Neural cell (in vitro differentiated cells): ENCODE data around the gene STPG3. TPM values are rescaled to one million over a fixed set of nuclear protein-coding genes. Genes with fewer than 3 reads are reported as not detected.

Experiments
- H2AFZ ChIP-seq: fragments of 200-600, 300-800 bp; sonication (generic), shearing (Covaris generic); 2 replicates; pipeline ENCODE4 v1.6.0; 2014; ENCODE audit warnings: low read depth, mild to moderate bottlenecking, antibody characterized with exemption, low read length, moderate library complexity
- H3F3A ChIP-seq: fragments of 200-600 bp; shearing (Covaris generic); 2 replicates; pipeline ENCODE4 v1.6.1; 2016; ENCODE audit warnings: mild to moderate bottlenecking, moderate library complexity, mixed read lengths, antibody characterized with exemption, low read length; ENCODE audit not compliant: insufficient read depth, poor library complexity, severe bottlenecking
- H3K27ac ChIP-seq: fragments of 200-600, 300-800 bp; sonication (generic), shearing (Covaris generic); 2 replicates; pipeline ENCODE4 v1.5.1; 2014; ENCODE audit warnings: mild to moderate bottlenecking, low read length, moderate library complexity
- H3K27me3 ChIP-seq: fragments of 300-800, 200-600 bp; sonication (generic), shearing (Covaris generic); 2 replicates; pipeline ENCODE4 v1.6.0; 2014; ENCODE audit warnings: mild to moderate bottlenecking, low read depth, low read length, moderate library complexity; ENCODE audit not compliant: insufficient read depth
- H3K36me3 ChIP-seq: fragments of 300-800, 200-600 bp; sonication (generic), shearing (Covaris generic); 2 replicates; pipeline ENCODE4 v1.5.1; 2014; ENCODE audit warnings: mild to moderate bottlenecking, antibody characterized with exemption, low read length, moderate library complexity; ENCODE audit not compliant: insufficient read depth
- H3K4me2 ChIP-seq: fragments of 300-800, 200-600 bp; sonication (generic), shearing (Covaris generic); 2 replicates; pipeline ENCODE4 v1.6.0; 2014; ENCODE audit warnings: mild to moderate bottlenecking, low read length
- H3K4me3 ChIP-seq: fragments of 300-800, 200-600 bp; sonication (generic), shearing (Covaris generic); 2 replicates; pipeline ENCODE4 v1.5.1; 2014; ENCODE audit warnings: mild to moderate bottlenecking, low read length, moderate library complexity
- H3K79me2 ChIP-seq: fragments of 200-600 bp; shearing (Covaris generic); replicated peaks from 2 replicates; pipeline ENCODE4 v1.6.0; 2014; ENCODE audit warnings: mild to moderate bottlenecking, low read length, moderate library complexity; ENCODE audit not compliant: insufficient read depth
- H3K9ac ChIP-seq: fragments of 300-800, 200-600 bp; sonication (generic), shearing (Covaris generic); 2 replicates; pipeline ENCODE4 v1.6.1; 2016; ENCODE audit warnings: mild to moderate bottlenecking, low read length, mixed read lengths
- H3K9me2 ChIP-seq: fragments of 200-600 bp; shearing (Covaris generic); 2 replicates; pipeline ENCODE4 v1.6.1; 2016; ENCODE audit warnings: mild to moderate bottlenecking, low read length, mixed read lengths; ENCODE audit not compliant: insufficient read depth
- H3K9me3 ChIP-seq: fragments of 200-600, 300-800 bp; sonication (generic), shearing (Covaris generic); 2 replicates; pipeline ENCODE4 v1.6.1; 2016; ENCODE audit warnings: mild to moderate bottlenecking, mixed run types, low read length, moderate library complexity, mixed read lengths
- H4K20me1 ChIP-seq: fragments of 200-600 bp; shearing (Covaris generic); 2 replicates; pipeline ENCODE4 v1.6.1; 2016; ENCODE audit warnings: mild to moderate bottlenecking, mixed run types; ENCODE audit not compliant: insufficient read depth
- EP300 ChIP-seq: fragments of 450-650 bp; conservative IDR thresholded peaks from 2 replicates; pipeline ENCODE4 v1.6.1; 2014; ENCODE audit warnings: antibody characterized with exemption, mild to moderate bottlenecking, moderate library complexity; ENCODE audit not compliant: poor library complexity, severe bottlenecking
- EZH2 ChIP-seq: fragments of 200-600, 300-800 bp; shearing (Covaris generic), sonication (generic); IDR thresholded peaks from 2 replicates; pipeline ENCODE4 v1.6.1; 2014; ENCODE audit warnings: antibody characterized with exemption, low read length, borderline replicate concordance, mild to moderate bottlenecking; ENCODE audit not compliant: insufficient read depth, poor library complexity, severe bottlenecking
- MXI1 ChIP-seq: fragments of 450-650 bp; conservative IDR thresholded peaks from 2 replicates; pipeline ENCODE4 v1.6.1; 2014; ENCODE audit warnings: antibody characterized with exemption, mild to moderate bottlenecking; ENCODE audit not compliant: poor library complexity, severe bottlenecking
- POLR2AphosphoS5 ChIP-seq: IDR thresholded peaks from 2 replicates; pipeline ENCODE4 v1.6.1; 2012
- RAD21 ChIP-seq: fragments of 450-650 bp; conservative IDR thresholded peaks from 2 replicates; pipeline ENCODE4 v1.6.1; 2014; ENCODE audit warnings: antibody characterized with exemption, mild to moderate bottlenecking, moderate library complexity
- SMC3 ChIP-seq: fragments of 450-650 bp; conservative IDR thresholded peaks from 2 replicates; pipeline ENCODE4 v1.6.1; 2014; ENCODE audit warnings: antibody characterized with exemption, mild to moderate bottlenecking, moderate library complexity; ENCODE audit not compliant: poor library complexity
- TAF1 ChIP-seq: IDR thresholded peaks from 2 replicates; pipeline ENCODE4 v1.6.1; 2012; ENCODE audit warnings: low read depth
- polyA plus RNA-seq: library from polyadenylated mRNA; depleted of rRNA; stranded (reverse); fragments of >200 nt; gene quantifications from 2 replicates; pipeline ENCODE4 v1.2.3, GENCODE V29; 2014
- TF ChIP-seq, protein P1 (sequence below): fragments of 450-650 bp; IDR thresholded peaks from 2 replicates; pipeline ENCODE4 v1.5.1; 2014; ENCODE audit warnings: antibody characterized with exemption, mild to moderate bottlenecking, moderate library complexity; ENCODE audit not compliant: poor library complexity, severe bottlenecking
- TF ChIP-seq, protein P2 (sequence below): IDR thresholded peaks from 2 replicates; pipeline ENCODE4 v1.6.1; 2012; ENCODE audit warnings: borderline replicate concordance

STPG3 gene
- polyA plus RNA-seq, 1 donor from 2014 or later = not detected

DNA sequence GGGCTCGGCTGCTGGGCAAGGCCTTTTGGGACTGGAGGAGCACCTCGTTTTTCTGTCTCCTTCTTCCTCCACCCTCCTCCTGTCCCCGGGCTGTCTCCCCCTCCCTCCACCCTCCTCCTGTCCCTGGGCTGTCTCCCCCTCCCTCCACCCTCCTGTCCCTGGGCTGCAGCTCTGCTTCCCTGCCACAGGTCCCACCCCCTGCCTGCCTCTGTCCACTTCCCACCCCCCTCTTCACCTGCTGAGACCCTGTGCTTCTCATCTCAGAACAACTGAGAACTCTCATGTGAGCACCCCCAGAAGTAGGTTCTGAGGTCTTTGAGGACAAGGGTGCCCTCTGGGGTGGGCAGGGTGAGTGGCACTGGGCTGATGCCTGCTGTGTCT is 20.6 kb downstream of the STPG3 start:
- Histone ChIP-seq H2AFZ (no peak overlapping the region), H3K9me2 (no peaks in the 10 kb centered on the region), H3F3A (no peaks in the 10 kb centered on the region), H3K4me3 (no peak overlapping the region), H3K27me3 (no peaks in the 10 kb centered on the region), H3K27ac (no peak overlapping the region), H3K36me3 (peaks cover 7% of the 10 kb centered on the region), H3K4me2 (no peak overlapping the region), H3K9ac (no peak overlapping the region), H3K9me3 (no peaks in the 10 kb centered on the region), H3K79me2 (no peaks in the 10 kb centered on the region), H4K20me1 (no peaks in the 10 kb centered on the region)
- TF ChIP-seq, protein P1, sequence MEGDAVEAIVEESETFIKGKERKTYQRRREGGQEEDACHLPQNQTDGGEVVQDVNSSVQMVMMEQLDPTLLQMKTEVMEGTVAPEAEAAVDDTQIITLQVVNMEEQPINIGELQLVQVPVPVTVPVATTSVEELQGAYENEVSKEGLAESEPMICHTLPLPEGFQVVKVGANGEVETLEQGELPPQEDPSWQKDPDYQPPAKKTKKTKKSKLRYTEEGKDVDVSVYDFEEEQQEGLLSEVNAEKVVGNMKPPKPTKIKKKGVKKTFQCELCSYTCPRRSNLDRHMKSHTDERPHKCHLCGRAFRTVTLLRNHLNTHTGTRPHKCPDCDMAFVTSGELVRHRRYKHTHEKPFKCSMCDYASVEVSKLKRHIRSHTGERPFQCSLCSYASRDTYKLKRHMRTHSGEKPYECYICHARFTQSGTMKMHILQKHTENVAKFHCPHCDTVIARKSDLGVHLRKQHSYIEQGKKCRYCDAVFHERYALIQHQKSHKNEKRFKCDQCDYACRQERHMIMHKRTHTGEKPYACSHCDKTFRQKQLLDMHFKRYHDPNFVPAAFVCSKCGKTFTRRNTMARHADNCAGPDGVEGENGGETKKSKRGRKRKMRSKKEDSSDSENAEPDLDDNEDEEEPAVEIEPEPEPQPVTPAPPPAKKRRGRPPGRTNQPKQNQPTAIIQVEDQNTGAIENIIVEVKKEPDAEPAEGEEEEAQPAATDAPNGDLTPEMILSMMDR = no peak
- TF ChIP-seq, protein P2, sequence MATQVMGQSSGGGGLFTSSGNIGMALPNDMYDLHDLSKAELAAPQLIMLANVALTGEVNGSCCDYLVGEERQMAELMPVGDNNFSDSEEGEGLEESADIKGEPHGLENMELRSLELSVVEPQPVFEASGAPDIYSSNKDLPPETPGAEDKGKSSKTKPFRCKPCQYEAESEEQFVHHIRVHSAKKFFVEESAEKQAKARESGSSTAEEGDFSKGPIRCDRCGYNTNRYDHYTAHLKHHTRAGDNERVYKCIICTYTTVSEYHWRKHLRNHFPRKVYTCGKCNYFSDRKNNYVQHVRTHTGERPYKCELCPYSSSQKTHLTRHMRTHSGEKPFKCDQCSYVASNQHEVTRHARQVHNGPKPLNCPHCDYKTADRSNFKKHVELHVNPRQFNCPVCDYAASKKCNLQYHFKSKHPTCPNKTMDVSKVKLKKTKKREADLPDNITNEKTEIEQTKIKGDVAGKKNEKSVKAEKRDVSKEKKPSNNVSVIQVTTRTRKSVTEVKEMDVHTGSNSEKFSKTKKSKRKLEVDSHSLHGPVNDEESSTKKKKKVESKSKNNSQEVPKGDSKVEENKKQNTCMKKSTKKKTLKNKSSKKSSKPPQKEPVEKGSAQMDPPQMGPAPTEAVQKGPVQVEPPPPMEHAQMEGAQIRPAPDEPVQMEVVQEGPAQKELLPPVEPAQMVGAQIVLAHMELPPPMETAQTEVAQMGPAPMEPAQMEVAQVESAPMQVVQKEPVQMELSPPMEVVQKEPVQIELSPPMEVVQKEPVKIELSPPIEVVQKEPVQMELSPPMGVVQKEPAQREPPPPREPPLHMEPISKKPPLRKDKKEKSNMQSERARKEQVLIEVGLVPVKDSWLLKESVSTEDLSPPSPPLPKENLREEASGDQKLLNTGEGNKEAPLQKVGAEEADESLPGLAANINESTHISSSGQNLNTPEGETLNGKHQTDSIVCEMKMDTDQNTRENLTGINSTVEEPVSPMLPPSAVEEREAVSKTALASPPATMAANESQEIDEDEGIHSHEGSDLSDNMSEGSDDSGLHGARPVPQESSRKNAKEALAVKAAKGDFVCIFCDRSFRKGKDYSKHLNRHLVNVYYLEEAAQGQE = no peak
- TF ChIP-seq EZH2 (no peak), POLR2AphosphoS5 (no peak), RAD21 (no peak), TAF1 (no peak), MXI1 (no peak), SMC3 (no peak), EP300 (no peak)

DNA sequence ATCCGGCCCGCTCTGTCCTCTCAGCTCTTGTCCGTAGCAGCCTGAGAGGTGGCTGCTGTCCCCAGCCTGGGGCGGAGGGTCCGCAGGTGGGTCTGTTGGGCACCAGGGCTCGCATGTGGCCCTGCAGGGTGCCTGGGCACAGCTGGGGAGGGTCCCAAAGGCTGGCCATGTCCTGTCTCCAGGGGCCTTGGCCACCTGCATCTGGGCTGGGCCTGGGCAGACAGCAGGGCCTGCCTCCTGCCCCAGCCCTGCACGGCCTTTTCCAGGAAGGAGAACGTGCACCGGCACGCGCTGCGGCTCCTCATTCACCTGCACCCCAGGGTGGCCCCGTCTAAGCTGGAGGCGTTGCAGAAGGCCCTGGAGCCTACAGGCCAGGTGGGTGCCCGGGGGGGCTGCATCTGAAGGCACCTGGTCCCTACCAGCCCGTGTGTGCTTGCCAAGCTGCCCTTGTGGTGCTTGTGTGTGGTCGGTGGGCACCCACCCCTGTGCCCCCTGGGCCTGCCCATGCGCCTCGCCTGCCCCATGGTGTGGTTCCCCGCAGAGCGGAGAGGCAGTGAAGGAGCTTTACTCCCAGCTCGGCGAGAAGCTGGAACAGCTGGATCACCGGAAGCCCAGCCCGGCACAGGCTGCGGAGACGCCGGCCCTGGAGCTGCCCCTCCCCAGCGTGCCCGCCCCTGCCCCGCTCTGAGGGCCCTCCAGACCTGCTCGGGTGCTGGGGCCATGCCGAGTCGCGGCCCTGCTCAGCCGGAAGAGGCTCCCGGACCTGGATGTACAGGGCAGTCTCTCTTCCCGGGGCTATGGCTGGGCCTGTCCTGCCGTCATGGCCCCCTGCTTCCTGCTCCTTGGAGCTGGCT is 21.4 kb downstream of the STPG3 start:
- no peaks in the 10 kb centered on the region for H3K79me2 ChIP-seq
- H2AFZ ChIP-seq = no peak overlapping the region
- H3K9ac ChIP-seq = no peak overlapping the region
- H3F3A ChIP-seq = no peaks in the 10 kb centered on the region
- TF ChIP-seq, protein P1 = no peak
- TF ChIP-seq, protein P2 = no peak
- TF ChIP-seq EZH2 (no peak), SMC3 (no peak), MXI1 (no peak), TAF1 (no peak), RAD21 (no peak)
- no peaks in the 10 kb centered on the region for H4K20me1 ChIP-seq
- no peaks in the 10 kb centered on the region for H3K27me3 ChIP-seq
- H3K9me3 ChIP-seq = no peaks in the 10 kb centered on the region
- H3K36me3 ChIP-seq = peaks cover 7% of the 10 kb centered on the region
- H3K4me3 ChIP-seq = no peak overlapping the region
- no peaks in the 10 kb centered on the region for H3K9me2 ChIP-seq
- H3K4me2 ChIP-seq = no peak overlapping the region
- no peak overlapping the region for H3K27ac ChIP-seq
